Measurements from ENCODE around the gene ZFTA.
"Not testable (repeated sequence)": the region's sequence is repeated elsewhere in the genome, so short reads cannot be mapped to it uniquely, and the experiment has no call there.

Gene ZFTA

DNA sequence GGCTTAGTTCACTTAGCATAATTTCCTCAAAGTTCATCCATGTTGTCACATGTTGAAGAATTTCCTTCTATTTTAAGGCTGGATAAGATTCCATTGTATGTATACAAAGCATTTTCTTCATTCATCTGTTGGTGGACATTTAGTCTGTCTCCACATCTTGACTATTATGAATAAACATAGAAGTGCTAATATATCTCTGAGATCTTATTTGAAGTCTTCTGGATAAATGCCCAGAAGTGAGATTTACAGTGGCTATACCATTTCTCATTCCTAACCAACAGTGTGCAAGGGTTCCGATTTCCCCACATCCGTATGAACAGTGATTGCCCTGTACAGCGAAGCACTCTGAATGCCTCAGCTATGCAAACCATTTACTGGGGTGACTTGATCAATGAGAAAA, 6.6 kb upstream of the ZFTA start:
- no peak for DNase-seq (ENCODE audit: low read depth in 2 of 2)

DNA sequence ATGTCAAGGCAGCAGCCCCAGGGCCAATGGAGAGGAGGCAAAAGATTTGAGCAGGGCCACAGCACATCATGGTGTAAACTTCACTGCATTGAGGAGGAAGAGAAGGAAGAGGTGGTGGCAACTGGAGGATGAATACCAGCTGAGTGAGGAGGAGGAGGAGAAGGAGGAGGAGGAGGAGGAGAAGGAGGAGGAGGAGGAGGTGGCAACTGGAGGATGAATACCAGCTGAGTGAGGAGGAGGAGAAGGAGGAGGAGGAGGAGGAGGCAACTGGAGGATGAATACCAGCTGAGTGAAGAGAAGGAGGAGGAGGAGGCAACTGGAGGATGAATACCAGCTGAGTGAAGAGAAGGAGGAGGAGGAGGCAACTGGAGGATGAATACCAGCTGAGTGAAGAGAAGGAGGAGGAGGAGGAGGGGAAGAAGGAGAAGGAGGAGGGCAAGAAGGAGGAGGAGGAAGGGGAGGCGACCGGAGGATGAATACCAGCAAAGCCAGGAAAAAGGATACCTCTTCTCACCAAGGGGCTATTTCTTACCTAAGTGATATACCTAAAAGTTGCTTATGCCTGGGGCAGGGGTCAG, 3.3 kb upstream of the ZFTA start:
- DNase-seq (ENCODE audit: low read depth in 2 of 2) = not testable (repeated sequence)

DNA sequence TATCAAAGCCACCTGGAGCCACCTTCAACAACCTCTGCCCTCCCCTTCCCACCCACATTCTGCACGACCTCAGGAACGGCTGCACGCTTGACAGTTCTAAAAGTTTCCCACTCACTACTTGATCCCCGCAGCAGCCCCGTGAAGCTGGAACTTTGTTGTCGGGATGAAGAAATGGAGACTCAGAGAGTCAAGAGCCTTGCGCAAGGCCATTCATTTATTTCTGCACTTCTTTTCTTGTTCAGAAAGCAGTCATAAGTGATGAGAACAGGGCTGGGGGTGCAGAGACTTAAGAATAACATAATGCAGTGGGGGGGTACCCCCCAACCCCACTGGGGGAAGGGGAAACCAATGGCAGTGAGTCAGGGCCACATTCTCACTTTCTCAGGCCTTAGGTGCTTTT, 2.2 kb upstream of the ZFTA start:
- no peak for DNase-seq (ENCODE audit: low read depth in 2 of 2)

DNA sequence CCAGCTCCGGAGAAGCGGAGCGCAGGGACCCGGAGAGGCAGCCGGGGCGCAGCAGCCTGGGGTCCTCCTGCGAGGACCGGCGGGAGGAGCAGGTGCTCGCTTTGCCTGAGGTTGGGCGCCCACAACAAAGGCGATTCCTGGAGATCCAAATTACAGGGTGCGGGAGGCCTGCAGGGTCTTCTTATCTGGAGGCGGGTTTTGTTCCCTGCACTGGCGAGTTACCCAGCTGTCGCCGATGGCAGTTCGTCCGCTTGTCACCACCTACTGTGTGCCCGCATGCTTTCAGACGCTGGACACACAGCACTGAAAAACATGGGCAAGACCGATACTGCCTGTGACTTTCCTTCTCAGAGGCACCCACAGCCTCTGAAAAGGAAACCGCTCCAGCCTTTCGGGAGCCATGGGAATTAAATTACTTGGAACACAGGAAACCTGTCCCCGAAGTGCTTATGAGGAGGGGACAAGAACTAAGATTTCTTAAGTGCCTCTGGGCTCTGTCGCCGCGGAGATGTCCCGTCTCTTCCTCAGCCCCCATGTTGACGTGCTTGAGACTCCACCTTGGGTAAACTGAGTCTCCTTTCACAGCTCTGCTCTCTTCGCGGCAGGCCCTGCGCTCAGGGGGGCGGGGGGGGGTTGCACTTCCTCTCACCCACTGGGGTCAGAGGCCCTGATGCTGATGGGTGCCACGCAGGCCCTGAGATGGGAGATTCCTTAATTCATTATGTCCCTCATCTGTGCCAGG, 1.3 kb upstream of the ZFTA start:
- no peak for DNase-seq (ENCODE audit: low read depth in 2 of 2)

DNA sequence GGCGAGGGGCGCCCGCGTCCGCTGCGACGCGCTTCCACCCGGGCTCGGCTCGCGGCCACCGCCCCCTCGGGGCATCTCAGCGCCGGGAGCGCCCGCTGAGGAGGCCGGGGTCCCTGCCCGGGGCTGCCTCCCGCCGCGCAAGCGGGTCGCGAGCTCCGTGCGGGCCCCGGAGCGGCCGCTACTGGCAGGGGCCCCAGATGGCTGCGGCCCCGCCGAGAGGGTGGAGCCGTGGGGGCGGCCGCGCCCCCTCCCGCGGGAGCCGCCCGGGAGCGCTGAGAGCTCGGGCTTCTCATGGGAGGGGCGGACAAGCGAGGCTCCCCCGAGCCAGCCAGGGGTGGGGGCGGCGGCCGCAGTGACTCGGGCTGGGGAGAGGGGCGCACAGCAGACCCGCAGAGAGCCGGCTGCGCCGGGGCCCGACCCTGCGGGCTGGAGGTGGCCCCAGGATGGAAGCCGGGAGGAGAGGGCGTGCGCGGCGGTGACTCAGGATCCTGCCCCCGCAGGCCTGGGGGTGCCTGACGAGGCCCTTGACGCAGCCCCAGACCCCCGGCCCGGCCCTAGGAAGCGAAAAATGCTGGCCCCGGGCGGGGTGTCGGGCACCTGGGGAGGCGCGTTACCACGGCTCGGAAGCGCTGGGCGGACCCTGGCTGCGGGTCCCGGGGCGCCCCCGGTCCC, 603 bp upstream of the ZFTA start:
- DNase-seq (ENCODE audit: low read depth in 2 of 2) = peak; percentile 16 to 19

DNA sequence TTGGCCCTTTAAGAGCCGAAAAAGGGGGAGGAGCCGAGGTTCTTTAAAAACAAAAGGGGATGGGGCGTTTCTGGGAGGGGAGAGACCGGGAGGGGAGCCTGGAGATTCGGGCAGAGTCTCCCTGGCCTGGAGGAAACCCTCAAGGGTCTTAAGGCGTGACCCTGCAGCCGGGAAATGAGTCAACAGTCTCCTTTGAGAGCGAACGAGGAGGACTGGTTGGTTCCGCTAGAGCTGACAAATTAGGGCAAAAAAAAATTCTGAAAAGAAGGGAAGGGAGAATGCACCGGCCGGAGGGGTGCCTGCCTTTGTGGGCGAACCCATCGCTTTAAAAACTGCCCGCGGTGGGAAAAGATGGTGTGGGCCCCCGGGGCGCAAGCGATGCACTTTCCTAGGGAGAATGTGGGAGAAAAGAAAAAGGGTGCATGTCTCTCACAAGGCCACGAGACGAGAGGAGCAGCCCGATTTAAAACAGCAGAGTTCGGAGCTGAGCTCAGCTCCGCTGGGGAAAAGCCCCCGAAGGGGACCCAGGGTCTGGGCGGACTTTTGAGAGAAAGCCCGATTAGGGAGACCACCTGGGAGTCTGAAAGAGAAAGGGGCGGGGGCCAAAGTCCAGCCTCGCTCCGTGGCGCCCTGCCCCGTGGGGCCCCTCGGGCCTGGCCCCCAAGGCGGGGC, 874 bp downstream of the ZFTA start:
- no peak for DNase-seq (ENCODE audit: low read depth in 2 of 2)

DNA sequence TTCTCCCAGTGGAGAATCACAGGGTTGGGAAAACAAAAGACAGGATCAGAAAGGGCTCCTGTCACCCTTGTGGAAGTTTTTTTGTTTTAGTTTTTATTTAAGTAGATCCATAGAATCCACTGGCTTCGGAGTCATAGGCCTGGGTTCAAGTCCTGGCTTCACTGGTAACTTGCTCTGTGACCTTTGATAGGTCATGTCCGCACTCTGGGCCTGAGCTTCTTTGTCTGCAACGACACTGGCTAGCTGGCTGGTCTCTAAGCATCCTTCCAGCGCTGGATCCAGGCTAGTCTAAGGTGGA, 1.4 kb downstream of the ZFTA start:
- no peak for DNase-seq (ENCODE audit: low read depth in 2 of 2)

DNA sequence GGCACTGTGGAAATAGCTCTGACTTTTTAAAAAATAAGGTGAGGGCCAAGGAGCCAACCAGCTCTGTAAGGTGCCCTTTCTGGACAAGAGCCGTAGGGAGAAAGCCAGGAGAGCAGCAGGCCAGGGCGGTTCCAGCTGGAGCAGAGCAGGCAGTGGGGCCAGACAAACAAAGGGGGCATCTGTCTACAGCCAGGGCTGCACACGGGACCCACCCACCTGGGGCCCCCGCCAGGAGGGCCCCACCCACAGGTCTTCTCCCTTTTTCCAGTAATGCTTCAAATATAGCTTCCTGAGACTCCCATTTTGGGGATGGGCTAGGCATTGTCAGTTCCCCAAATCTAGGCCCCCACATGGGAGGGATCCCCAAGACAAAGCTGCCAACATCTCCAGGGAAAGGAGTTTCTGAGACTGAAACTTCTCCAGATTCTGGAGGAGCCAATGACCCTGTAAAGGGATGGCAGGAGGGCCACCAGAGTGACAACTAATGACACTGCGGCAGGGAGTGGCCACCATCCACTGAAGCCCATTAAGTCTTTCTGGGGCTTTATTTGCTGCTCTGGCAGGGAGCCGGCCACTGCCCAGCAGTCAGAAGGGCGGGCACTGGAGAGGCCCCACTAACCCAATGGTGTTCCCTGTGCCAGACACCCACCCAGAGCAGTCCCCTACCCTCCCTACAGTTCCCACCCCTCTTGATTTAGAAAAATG, 1.9 kb downstream of the ZFTA start:
- DNase-seq (ENCODE audit: low read depth in 2 of 2) = no peak

DNA sequence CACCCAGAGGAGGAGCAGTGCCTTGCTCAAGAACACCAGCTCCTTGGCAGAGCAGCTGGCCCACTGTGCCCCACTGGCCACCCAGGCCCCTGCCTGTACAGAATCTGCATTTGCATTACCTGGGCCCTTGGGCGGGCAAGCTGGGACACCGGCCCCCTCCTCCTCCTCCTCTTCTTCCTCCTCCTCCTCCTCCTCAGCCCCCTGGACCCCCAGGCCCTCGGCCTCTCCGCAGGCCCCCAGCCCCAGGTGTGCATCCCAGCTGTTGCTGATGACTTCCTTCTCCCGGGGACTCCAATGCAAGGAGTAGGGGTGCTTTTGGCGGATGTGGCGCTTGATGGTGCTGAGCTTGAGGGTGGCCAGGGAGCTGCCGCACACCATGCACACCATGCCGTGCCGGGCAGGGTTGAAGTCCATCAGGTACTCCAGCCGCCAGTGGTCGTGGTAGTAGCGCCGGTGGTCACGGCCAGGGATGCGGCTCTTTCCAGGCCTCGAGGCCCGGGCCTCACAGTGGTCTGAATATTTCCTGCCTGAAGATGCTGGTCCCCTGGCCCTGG, 2.8 kb downstream of the ZFTA start:
- DNase-seq (ENCODE audit: low read depth in 2 of 2) = no peak

DNA sequence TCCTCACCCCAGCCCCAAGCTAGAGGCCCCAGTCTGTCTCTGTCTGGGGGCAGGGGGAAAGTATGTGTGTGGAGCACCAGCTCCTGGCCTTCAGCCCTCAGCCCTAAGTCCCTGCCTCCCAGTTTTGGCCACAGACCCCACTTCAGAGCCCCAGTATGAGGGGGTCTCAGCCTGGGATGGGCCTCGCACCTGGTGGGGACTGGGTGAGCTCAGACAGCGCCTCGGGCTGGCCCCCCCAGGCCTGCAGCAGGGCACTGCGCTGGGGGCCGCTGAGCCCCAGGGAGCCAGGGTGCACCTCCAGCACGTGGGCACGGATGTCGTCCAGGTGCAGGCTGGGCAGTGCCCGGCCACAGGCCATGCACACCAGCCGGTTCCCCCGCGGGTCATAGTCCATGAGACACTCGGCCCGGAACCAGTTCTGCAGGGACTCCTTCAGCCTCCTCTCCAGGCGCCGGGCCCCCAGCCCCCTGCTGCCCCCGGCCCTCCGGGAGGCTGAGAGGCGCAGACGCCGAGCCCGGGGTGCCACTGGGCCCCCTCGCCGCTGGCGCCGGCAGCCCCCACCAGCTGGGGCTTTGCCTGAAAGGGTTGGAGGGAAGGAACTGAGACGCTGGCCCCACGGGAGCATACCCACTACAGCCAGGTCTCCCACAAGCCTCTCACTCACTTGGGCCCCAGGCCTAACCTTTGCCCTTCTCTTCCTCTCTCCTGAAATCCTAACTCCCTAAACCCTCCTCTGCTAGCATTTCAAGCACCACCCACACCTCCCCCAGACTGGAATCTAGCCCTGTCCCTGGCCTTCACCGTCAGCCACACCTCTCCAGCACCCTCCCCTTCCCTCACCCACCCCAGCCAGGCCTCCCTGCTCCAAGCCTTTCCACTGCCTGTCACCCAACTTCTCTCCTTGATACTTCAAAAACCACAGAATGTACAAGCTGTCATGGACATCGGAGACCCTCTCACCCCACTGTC, 3.6 kb downstream of the ZFTA start:
- DNase-seq (ENCODE audit: low read depth in 2 of 2) = no peak

DNA sequence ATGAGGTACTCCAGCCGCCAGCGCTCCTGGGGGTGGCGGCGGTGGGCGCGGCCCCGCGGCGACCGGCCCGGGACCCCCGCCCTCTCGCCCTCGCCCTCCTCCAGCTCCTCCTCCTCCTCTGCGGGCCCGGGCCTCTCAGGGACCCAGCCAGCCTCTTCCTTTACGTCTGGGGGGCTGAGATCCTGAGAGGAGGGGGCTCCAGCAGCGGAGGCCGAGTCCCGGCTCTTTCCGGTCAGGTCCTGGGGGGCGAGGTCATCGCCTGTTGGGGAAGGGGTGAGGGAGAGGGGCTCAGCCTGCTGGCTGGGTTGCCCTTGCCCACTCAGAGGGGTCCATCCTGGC, 4.3 kb downstream of the ZFTA start:
- DNase-seq (ENCODE audit: low read depth in 2 of 2) = no peak

DNA sequence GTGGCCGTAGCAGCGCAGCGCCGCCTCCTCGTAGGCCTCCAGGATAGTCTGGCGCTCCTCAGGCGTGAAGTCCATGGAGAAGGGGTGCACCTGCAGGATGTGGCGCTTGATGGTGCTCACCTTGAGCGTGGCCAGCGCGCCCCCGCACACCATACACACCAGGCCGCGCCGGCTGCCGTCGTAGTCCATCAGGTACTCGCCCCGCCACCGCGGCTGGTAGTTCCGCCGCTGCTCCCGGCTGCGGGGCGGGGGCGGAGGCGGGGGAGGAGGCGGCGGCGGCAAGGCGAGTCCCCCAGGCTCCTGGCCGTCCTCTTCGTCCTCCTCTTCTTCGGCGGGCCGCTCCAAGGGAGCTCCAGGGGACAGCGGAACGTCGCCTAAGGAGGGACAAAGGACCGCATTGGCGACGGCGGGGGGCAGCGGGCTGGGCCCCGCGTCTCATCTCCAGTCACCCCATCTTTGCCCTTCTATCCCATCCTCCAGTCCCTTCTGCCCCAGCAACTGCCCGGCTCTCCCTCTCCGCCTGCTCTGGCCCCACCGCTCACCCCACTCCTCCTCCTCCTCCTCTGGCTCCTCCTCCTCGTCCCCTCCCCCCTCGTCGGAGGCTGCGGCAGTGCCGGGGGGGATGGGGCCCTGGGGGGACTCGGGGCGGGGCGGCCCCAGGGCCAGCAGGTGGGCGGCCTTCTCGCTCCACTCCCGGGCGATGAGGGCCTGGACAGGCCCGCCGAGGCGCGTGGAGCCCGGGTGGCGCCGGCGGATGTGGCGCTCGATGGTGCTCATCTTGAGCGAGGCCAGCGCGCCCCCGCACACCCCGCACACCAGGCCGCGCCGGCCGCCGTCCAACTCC, 4.9 kb downstream of the ZFTA start:
- DNase-seq (ENCODE audit: low read depth in 2 of 2) = no peak

DNA sequence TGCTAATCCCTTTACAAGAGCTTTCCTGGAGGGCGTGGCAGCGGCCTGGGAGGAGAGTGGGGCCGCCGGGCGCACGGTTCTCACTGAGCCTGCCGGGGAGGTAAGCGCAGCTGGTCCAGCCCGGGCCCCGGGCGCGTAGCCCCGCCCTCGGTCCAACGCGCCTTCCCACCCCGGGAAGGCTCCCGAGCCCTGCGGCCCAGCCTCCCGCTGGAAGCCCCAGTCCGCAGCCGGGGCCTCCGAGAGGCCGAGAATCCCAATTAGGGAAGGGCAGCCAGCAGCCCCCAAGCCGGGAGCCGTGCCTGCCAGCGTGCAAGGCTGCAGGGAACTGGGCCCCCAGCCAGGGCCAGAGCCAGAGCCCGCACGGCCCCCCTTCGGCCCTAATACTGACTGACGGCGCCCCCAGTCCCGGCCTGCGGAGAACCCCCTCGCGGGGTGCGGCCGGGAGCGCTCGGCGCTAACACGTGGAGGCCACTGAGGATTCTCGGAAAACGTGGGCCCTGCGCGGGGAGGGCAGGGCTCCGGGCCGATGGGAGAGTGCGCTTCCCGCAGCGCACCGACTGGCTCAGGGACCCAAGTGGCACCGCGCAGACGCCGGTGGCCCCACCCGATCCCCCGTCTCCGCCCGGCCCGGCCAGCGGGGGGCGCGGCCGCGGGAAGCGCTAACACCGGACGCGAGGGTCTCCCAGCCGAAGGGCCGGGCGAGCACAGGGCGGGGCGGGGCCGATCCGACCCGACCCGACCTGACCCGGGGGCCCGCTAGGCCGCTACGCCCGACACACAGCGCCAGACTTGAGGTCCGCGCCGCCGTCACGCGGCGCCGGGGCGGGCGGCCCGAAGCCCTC, 5.7 kb downstream of the ZFTA start:
- no peak for DNase-seq (ENCODE audit: low read depth in 2 of 2)

DNA sequence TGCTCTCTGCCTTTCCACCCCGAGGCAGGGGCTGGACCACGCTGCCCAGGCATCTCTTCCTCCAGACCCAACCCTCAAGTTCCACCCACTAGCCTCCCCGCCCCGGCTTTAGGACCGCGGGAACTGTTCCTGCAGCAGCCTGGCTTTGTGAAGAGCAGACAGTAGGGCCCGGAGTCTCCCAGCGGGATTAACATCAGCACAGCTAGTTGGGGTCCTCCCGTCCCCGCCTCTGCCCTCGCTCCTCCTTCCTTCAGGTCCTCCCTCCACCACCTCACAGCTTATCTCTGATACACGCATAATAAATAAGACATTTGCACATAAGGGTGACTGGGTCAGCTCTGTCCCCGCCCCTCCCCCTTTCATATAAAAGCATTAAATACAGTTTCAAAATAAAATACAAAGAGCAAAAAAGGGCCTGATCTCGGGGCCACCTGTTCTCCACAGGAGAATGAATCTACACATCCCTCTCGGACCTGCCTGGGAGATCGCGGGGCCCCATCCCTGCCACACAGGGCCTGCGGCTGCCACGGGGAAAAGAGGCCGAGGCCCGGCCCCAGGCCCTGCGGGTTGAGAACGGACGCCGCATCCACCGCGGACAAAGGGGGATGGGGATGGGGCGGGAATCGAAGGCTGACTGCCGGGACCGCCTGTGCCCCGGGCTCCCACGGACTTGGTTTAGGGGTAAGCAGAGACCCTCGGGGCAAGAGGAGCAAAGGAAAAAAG, 6.5 kb downstream of the ZFTA start:
- no peak for DNase-seq (ENCODE audit: low read depth in 2 of 2)

DNA sequence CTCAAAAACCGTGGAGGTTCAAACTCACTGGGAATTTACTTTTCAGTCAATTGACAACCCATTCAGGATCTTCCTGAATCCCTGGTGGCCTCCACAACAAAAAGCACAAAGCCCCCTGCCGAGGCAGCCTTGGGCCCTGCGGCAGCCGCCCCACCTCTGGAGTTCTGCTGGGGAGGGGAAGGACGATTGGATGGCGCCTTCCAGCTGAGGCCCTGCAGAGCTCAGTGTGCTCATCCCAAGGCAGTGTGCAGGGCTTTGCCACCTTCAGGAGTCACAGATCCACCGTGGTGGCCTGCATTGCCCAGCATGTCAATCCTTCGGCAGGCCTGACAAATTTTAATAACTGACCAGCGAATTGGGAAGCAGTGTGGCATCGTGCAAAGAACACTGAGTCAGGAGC, 7.4 kb downstream of the ZFTA start:
- no peak for DNase-seq (ENCODE audit: low read depth in 2 of 2)

DNA sequence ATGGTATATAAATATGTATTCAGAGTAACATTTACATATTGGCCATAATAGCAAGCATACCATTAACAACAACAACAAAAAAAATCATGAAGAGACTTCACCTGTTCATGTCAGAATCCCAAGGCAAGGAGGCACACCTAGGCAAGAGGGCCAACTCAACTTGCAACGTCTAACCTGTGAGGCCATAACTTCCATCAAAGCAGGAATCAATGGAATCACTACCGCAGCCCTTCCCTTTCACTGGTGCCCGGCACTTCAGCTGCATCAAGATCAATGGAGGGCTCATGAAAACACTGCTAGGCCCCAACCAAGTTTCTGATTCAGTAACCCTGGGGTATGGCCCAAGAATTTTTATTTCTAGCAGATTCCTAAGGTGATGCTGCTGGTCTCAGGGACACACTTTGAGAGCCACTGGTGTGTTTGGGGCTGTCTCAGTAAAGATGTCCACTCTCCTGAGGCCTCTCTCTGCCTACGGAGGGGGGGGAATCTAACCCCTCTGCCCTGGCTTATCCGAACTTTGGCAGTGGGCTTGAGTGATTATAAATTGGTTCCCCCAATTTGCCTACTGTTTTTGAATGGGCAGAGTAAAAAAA, 8.0 kb downstream of the ZFTA start:
- DNase-seq (ENCODE audit: low read depth in 2 of 2) = no peak

DNA sequence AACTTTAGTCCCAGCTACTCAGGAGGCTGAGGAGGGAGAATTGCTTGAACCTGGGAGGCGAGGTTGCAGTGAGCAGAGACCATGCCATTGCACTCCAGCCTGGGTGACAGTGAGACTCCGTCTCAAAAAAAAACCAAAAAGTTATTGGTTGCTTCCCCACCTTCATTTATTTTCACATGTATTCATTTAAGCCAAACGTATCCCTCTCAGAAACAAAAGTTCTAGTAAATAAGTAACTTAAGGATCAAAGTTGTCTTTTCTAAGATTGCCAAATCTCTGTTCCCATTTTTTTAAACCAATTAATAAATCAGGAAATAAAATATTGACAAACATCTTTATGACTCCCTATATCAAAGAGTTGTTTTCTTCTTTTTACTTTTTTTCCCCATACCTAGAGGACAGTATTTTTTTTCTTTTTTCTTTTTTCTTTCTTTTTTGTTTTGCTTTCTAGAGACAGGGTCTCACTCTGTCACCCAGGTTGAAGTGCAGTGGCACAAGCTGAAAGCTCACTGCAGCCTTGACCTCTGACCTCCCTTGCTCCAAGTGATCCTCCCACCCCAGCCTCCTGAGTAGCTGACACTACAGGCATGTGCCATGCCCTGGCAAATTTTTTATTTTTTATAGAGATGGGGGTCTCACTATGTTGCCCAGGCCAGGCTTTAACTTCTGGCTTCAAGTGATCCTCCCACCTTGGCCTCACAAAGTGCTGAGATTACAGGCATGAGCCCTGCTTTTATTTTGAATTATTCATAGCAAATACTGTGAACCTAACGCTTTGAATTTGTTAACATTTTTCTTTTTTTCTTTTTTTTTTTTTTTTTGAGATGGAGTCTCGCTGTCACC, 11.4 kb downstream of the ZFTA start:
- no peak for DNase-seq (ENCODE audit: low read depth in 2 of 2)
